Measurements from ENCODE around the gene SCAMP5.

SCAMP5 gene

GRCh38 chr15:75023181-75023871 lies 28.0 kb downstream of the SCAMP5 start, which contains the start of gene PPCDC:
TSS of gene PPCDC (plus strand) at chr15:75023590. CDS start at chr15:75028319, 4,729 bp downstream.
- DNase-seq (ENCODE audit: low read depth in 3 of 3): peak; percentile 80 to 92 (median 87)

- no peak for DNase-seq (ENCODE audit: low read depth in 3 of 3)
Observed at GRCh38 chr15:75023872-75024636, 28.7 kb downstream of the SCAMP5 start.

- DNase-seq (ENCODE audit: low read depth in 3 of 3): no peak
Observed at GRCh38 chr15:75025107-75025506, 29.7 kb downstream of the SCAMP5 start.

GRCh38 chr15:75025548-75026260 lies 30.3 kb downstream of the SCAMP5 start:
- no peak for DNase-seq (ENCODE audit: low read depth in 3 of 3)

GRCh38 chr15:75027551-75027950 lies 32.2 kb downstream of the SCAMP5 start:
- DNase-seq (ENCODE audit: low read depth in 3 of 3): no peak

- no peak for DNase-seq (ENCODE audit: low read depth in 3 of 3)
Observed at GRCh38 chr15:75028991-75029377, 33.6 kb downstream of the SCAMP5 start.

GRCh38 chr15:75029378-75030022 lies 34.1 kb downstream of the SCAMP5 start:
- DNase-seq (ENCODE audit: low read depth in 3 of 3): peak; percentile 74 to 86 (median 82)

- DNase-seq (ENCODE audit: low read depth in 3 of 3): no peak
Observed at GRCh38 chr15:75030023-75030413, 34.7 kb downstream of the SCAMP5 start.

GRCh38 chr15:75030424-75030823 lies 35.1 kb downstream of the SCAMP5 start:
- no peak for DNase-seq (ENCODE audit: low read depth in 3 of 3)

- DNase-seq (ENCODE audit: low read depth in 3 of 3): no peak
Observed at GRCh38 chr15:75031848-75032247, 36.5 kb downstream of the SCAMP5 start.

- DNase-seq (ENCODE audit: low read depth in 3 of 3): no peak
Observed at GRCh38 chr15:75032395-75032794, 37.0 kb downstream of the SCAMP5 start.

GRCh38 chr15:75033809-75034208 lies 38.4 kb downstream of the SCAMP5 start:
- no peak for DNase-seq (ENCODE audit: low read depth in 3 of 3)

- no peak for DNase-seq (ENCODE audit: low read depth in 3 of 3)
Observed at GRCh38 chr15:75034615-75035014, 39.3 kb downstream of the SCAMP5 start.

GRCh38 chr15:75036212-75036616 lies 40.9 kb downstream of the SCAMP5 start:
- no peak for DNase-seq (ENCODE audit: low read depth in 3 of 3)

- no peak for DNase-seq (ENCODE audit: low read depth in 3 of 3)
Observed at GRCh38 chr15:75037685-75038084, 42.3 kb downstream of the SCAMP5 start.

- no peak for DNase-seq (ENCODE audit: low read depth in 3 of 3)
Observed at GRCh38 chr15:75038231-75038630, 42.9 kb downstream of the SCAMP5 start.

GRCh38 chr15:75042730-75043508 lies 47.6 kb downstream of the SCAMP5 start:
- DNase-seq (ENCODE audit: low read depth in 3 of 3): peak in 2 of 3 experiments; percentile 3 to 22

GRCh38 chr15:75043509-75044257 lies 48.3 kb downstream of the SCAMP5 start:
- no peak for DNase-seq (ENCODE audit: low read depth in 3 of 3)

- DNase-seq (ENCODE audit: low read depth in 3 of 3): no peak
Observed at GRCh38 chr15:75044258-75044878, 49.0 kb downstream of the SCAMP5 start.
